Mesenchymal stem cell (in vitro differentiated cells and primary cell): ENCODE results near the gene ZNF107.
"Not testable (repeated sequence)": the region's sequence is repeated elsewhere in the genome, so short reads cannot be mapped to it uniquely, and the experiment has no call there.

Experiments used
- DNase-seq: peaks from one replicate; pipeline ENCODE4 v3.0.0-alpha.2; 2013
- H2AFZ ChIP-seq: one replicate; pipeline ENCODE4 v1.6.1; 2013; ENCODE audit warnings: low read depth, mild to moderate bottlenecking, control low read depth, inconsistent platforms, low read length, moderate library complexity
- H2AK5ac ChIP-seq: 2 replicates; pipeline ENCODE4 v1.6.1; 2013; ENCODE audit warnings: low read length, moderate library complexity, mild to moderate bottlenecking, inconsistent platforms; ENCODE audit not compliant: severe bottlenecking
- H2BK120ac ChIP-seq: one replicate; pipeline ENCODE4 v1.6.1; 2013; ENCODE audit warnings: low read depth, mild to moderate bottlenecking, inconsistent platforms, low read length, moderate library complexity
- H2BK12ac ChIP-seq, 2 experiments: one replicate each; pipeline ENCODE4 v1.6.1; 2013; ENCODE audit warnings: inconsistent platforms in 2 of 2, low read length in 2 of 2, mild to moderate bottlenecking in 2 of 2, moderate library complexity in 2 of 2, control low read depth in 1 of 2
- H2BK15ac ChIP-seq: one replicate; pipeline ENCODE4 v1.6.1; 2013; ENCODE audit warnings: mild to moderate bottlenecking, low read depth, inconsistent platforms; ENCODE audit not compliant: poor library complexity, severe bottlenecking
- H2BK5ac ChIP-seq: 2 replicates; pipeline ENCODE4 v1.6.1; 2013; ENCODE audit warnings: low read depth, mild to moderate bottlenecking, low read length, control low read depth, inconsistent platforms; ENCODE audit not compliant: poor library complexity, severe bottlenecking
- H3K14ac ChIP-seq, 2 experiments: one replicate each; pipeline ENCODE4 v1.6.1; 2013; ENCODE audit warnings: inconsistent platforms in 2 of 2, low read length in 2 of 2, control low read depth in 1 of 2, mild to moderate bottlenecking in 1 of 2, moderate library complexity in 1 of 2
- H3K18ac ChIP-seq, 2 experiments: one replicate each; pipeline ENCODE4 v1.6.1; 2013; ENCODE audit warnings: inconsistent platforms in 2 of 2, low read length in 2 of 2, control low read depth in 1 of 2, low read depth in 1 of 2, mild to moderate bottlenecking in 1 of 2
- H3K23ac ChIP-seq, 2 experiments: one replicate each; pipeline ENCODE4 v1.6.1; 2013; ENCODE audit warnings: inconsistent platforms in 2 of 2, low read length in 2 of 2, mild to moderate bottlenecking in 2 of 2, moderate library complexity in 2 of 2, control low read depth in 1 of 2
- H3K27ac ChIP-seq: 2 replicates; pipeline ENCODE4 v1.5.1; 2013; ENCODE audit warnings: mild to moderate bottlenecking, moderate library complexity, low read length, control low read depth, inconsistent platforms; ENCODE audit not compliant: poor library complexity, severe bottlenecking
- H3K27me3 ChIP-seq, 2 experiments: 2 replicates each; pipeline versions ENCODE4 v1.6.1 to v1.7.0; 2013; ENCODE audit warnings: low read length in 2 of 2, mild to moderate bottlenecking in 2 of 2, moderate library complexity in 2 of 2, control low read depth in 1 of 2, inconsistent platforms in 1 of 2; ENCODE audit not compliant: control insufficient read depth in 1 of 2, insufficient read depth in 1 of 2
- H3K36me3 ChIP-seq, 2 experiments: 2 replicates each; pipeline versions ENCODE4 v1.6.1 to v1.7.0; 2013; ENCODE audit warnings: low read length in 2 of 2, control low read depth in 1 of 2, inconsistent platforms in 1 of 2, low read depth in 1 of 2, mild to moderate bottlenecking in 1 of 2; ENCODE audit not compliant: insufficient read depth in 2 of 2, control insufficient read depth in 1 of 2
- H3K4ac ChIP-seq, 2 experiments: one replicate each; pipeline ENCODE4 v1.6.1; 2013; ENCODE audit warnings: inconsistent platforms in 2 of 2, low read length in 2 of 2, mild to moderate bottlenecking in 2 of 2, moderate library complexity in 2 of 2, control low read depth in 1 of 2, low read depth in 1 of 2
- H3K4me1 ChIP-seq: 2 replicates; pipeline ENCODE4 v1.6.1; 2013; ENCODE audit warnings: low read depth, low read length, control low read depth; ENCODE audit not compliant: control insufficient read depth, insufficient read depth
- H3K4me2 ChIP-seq: 2 replicates; pipeline ENCODE4 v1.6.1; 2013; ENCODE audit warnings: low read length, mild to moderate bottlenecking, inconsistent platforms; ENCODE audit not compliant: poor library complexity, severe bottlenecking
- H3K4me3 ChIP-seq, 2 experiments: 2 replicates each; pipeline versions ENCODE4 v1.5.1 to v1.7.0; 2013; ENCODE audit warnings: low read length in 2 of 2, mild to moderate bottlenecking in 2 of 2, control low read depth in 1 of 2, low read depth in 1 of 2; ENCODE audit not compliant: insufficient read depth in 1 of 2
- H3K79me1 ChIP-seq: replicated peaks from 2 replicates; pipeline ENCODE4 v1.6.1; 2013; ENCODE audit warnings: mild to moderate bottlenecking, control low read depth, low read length, inconsistent platforms; ENCODE audit not compliant: poor library complexity, severe bottlenecking
- H3K9ac ChIP-seq: 2 replicates; pipeline ENCODE4 v1.7.0; 2013; ENCODE audit warnings: mild to moderate bottlenecking, low read length, moderate library complexity
- H3K9me3 ChIP-seq: 2 replicates; pipeline ENCODE4 v1.7.0; 2013; ENCODE audit warnings: mild to moderate bottlenecking, low read length; ENCODE audit not compliant: control insufficient read depth
- H4K8ac ChIP-seq: one replicate; pipeline ENCODE4 v1.6.1; 2013; ENCODE audit warnings: inconsistent platforms, mild to moderate bottlenecking, low read length, moderate library complexity
- H4K91ac ChIP-seq: one replicate; pipeline ENCODE4 v1.6.1; 2013; ENCODE audit warnings: mild to moderate bottlenecking, low read length, inconsistent platforms
- WGBS: methylation state at CpG from one replicate; pipeline ENCODE4 v1.1.7; 2013; ENCODE audit warnings: mixed read lengths; 5-methylcytosine and 5-hydroxymethylcytosine counted together

The ZNF107 gene

GRCh38 chr7:64729089-64729848 lies 63.3 kb downstream of the ZNF107 start:
- Histone ChIP-seq H3K4me2 (no peak overlapping the region), H3K9ac (no peak overlapping the region), H3K4me1 (no peaks in the 10 kb centered on the region), H3K27ac (no peak overlapping the region), H2BK120ac (no peak overlapping the region), H2AFZ (no peak overlapping the region), H2BK12ac (no peak overlapping the region), H3K23ac (no peak overlapping the region), H3K36me3 (no peaks in the 10 kb centered on the region), H3K27me3 (no peaks in the 10 kb centered on the region), H3K4ac (no peak overlapping the region), H4K91ac (no peak overlapping the region), H2BK5ac (no peak overlapping the region), H3K9me3 (peaks cover 55% of the 10 kb centered on the region), H4K8ac (no peak overlapping the region), H3K14ac (no peak overlapping the region), H3K4me3 (no peak overlapping the region), H3K18ac (no peak overlapping the region), H3K79me1 (no peaks in the 10 kb centered on the region), H2BK15ac (no peak overlapping the region), H2AK5ac (no peak overlapping the region)
- WGBS: 65% methylated on average over 3 of the region's 3 CpGs
- DNase-seq: no peak

GRCh38 chr7:64733550-64734240 lies 67.8 kb downstream of the ZNF107 start:
- Histone ChIP-seq H3K4ac (no peak overlapping the region), H3K4me2 (no peak overlapping the region), H3K14ac (no peak overlapping the region), H3K9me3 (peaks cover 34% of the 10 kb centered on the region), H3K36me3 (no peaks in the 10 kb centered on the region), H2BK5ac (no peak overlapping the region), H2BK120ac (no peak overlapping the region), H4K8ac (no peak overlapping the region), H3K23ac (no peak overlapping the region), H2AK5ac (no peak overlapping the region), H3K79me1 (no peaks in the 10 kb centered on the region), H4K91ac (no peak overlapping the region), H2AFZ (no peak overlapping the region), H3K18ac (no peak overlapping the region), H3K27ac (no peak overlapping the region), H3K4me3 (no peak overlapping the region), H3K4me1 (no peaks in the 10 kb centered on the region), H2BK12ac (no peak overlapping the region), H3K9ac (no peak overlapping the region), H2BK15ac (no peak overlapping the region), H3K27me3 (no peaks in the 10 kb centered on the region)
- 89% methylated on average over 7 of the region's 8 CpGs for WGBS
- no peak for DNase-seq

DNA sequence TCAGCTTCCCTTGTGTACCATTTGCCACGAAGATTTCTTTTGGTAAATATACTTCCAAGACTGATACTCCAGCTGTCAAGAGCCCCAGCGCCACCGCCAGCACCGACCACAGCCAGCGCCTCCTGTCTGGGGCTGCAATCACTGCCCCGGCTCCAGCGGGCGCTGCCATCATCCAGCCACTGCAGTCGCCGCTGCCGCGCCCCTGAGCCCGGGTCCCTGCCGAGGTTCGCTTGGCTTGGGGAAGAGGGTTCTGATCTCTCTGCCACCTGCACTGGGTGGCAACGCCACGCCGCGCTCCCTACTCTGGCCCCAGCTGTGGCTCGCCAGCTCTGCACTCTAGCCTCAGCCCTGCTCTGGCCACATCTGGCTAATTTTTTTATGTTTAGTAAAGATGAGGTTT lies 70.6 kb downstream of the ZNF107 start:
- Histone ChIP-seq H3K18ac (no peak overlapping the region), H3K9ac (no peak overlapping the region), H3K79me1 (no peaks in the 10 kb centered on the region), H3K4ac (no peak overlapping the region), H2BK15ac (no peak overlapping the region), H4K91ac (no peak overlapping the region), H3K27me3 (no peaks in the 10 kb centered on the region), H3K23ac (no peak overlapping the region), H3K9me3 (peaks cover 31% of the 10 kb centered on the region), H3K27ac (no peak overlapping the region), H3K4me1 (no peaks in the 10 kb centered on the region), H4K8ac (no peak overlapping the region), H3K36me3 (no peaks in the 10 kb centered on the region), H2BK120ac (no peak overlapping the region), H2AFZ (no peak overlapping the region), H2BK5ac (no peak overlapping the region), H2BK12ac (no peak overlapping the region), H2AK5ac (no peak overlapping the region), H3K14ac (no peak overlapping the region), H3K4me3 (no peak overlapping the region), H3K4me2 (no peak overlapping the region)
- WGBS: 95% methylated on average over 20 of the region's 20 CpGs
- DNase-seq: no peak

- not testable (repeated sequence) for H3K79me1 ChIP-seq, H3K9ac ChIP-seq, H4K8ac ChIP-seq, H3K4me3 ChIP-seq, H3K4me2 ChIP-seq, H2AFZ ChIP-seq, DNase-seq, H2BK12ac ChIP-seq, H2AK5ac ChIP-seq, H4K91ac ChIP-seq, H3K4me1 ChIP-seq, H2BK5ac ChIP-seq, H2BK15ac ChIP-seq, H3K14ac ChIP-seq, H3K18ac ChIP-seq, H3K36me3 ChIP-seq, H3K27me3 ChIP-seq, H2BK120ac ChIP-seq, H3K27ac ChIP-seq, H3K23ac ChIP-seq, H3K4ac ChIP-seq
- H3K9me3 ChIP-seq: peaks cover 36% of the 10 kb centered on the region
- no CpG with 5 or more reads among the region's 29 CpGs for WGBS
Observed at GRCh38 chr7:64738403-64738802, 72.5 kb downstream of the ZNF107 start.
